Peyer's patch (tissue), 4 donors: ENCODE measurements around the gene ATP11A.

Experiments used
- CTCF ChIP-seq, 6 experiments: fragments of 450-650 bp in 4 of 6; fragments of 200-600 bp in 2 of 6; sonication (generic) in 1 of 6; IDR thresholded peaks; one replicate each; pipeline ENCODE4 v1.5.1; 2017 to 2019; ENCODE audit warnings: antibody characterized with exemption in 6 of 6, mild to moderate bottlenecking in 3 of 6, moderate library complexity in 1 of 6
- POLR2A ChIP-seq, 2 donors: fragments of 450-650 bp; IDR thresholded peaks; one replicate each; pipeline ENCODE4 v1.5.1; 2017; ENCODE audit warnings: antibody characterized with exemption in 2 of 2, mild to moderate bottlenecking in 2 of 2, moderate library complexity in 2 of 2

- TF ChIP-seq CTCF (IDR thresholded peaks at IDR 0.05): no peak
- TF ChIP-seq POLR2A (IDR thresholded peaks at IDR 0.05): no peak
These were observed 10.6 kb downstream of the ATP11A start for GRCh38 chr13:112700291-112701060.
